Right lobe of liver (tissue), 4 donors: ENCODE results near the gene UGT1A9.

Experiments
- POLR2A ChIP-seq: fragments of 450-650 bp; IDR thresholded peaks from one replicate; pipeline ENCODE4 v1.6.1; 2017; ENCODE audit warnings: antibody characterized with exemption, mild to moderate bottlenecking
- TF ChIP-seq, protein P1 (sequence below), 4 donors: fragments of 200-600 bp in 3 of 4; fragments of 450-650 bp in 1 of 4; IDR thresholded peaks; one replicate each; pipeline versions ENCODE4 v1.5.1 to v1.8.0; 2016 to 2022; ENCODE audit warnings: antibody characterized with exemption in 4 of 4, mild to moderate bottlenecking in 2 of 4
- donor health status: DM: no; HTN: no; CAD: no.
- donor health status: DM: no; HTN: no; CAD: no.
- donor health status: DM: no; HTN: yes; CAD: no.

DNA sequence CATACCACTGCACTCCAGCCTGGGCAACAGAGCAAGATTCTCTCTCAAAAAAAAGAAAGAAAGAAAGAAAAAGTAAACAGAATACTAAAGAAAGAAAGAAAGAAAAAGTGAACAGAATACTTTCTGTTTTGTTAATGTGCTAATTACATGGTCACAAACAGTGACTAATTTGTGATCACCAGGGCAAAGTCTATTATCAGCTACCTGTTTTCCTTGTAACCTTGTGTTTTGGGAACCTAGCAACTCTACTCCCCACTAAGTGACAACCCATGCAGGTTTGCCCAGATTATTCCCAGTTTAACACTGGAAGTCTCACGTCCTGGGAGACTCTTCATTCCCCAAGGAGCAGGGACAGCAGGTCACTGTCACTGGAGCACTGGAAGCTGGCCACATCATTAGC, 16.7 kb upstream of the UGT1A9 start:
- no peak for TF ChIP-seq POLR2A
- TF ChIP-seq, protein P1, sequence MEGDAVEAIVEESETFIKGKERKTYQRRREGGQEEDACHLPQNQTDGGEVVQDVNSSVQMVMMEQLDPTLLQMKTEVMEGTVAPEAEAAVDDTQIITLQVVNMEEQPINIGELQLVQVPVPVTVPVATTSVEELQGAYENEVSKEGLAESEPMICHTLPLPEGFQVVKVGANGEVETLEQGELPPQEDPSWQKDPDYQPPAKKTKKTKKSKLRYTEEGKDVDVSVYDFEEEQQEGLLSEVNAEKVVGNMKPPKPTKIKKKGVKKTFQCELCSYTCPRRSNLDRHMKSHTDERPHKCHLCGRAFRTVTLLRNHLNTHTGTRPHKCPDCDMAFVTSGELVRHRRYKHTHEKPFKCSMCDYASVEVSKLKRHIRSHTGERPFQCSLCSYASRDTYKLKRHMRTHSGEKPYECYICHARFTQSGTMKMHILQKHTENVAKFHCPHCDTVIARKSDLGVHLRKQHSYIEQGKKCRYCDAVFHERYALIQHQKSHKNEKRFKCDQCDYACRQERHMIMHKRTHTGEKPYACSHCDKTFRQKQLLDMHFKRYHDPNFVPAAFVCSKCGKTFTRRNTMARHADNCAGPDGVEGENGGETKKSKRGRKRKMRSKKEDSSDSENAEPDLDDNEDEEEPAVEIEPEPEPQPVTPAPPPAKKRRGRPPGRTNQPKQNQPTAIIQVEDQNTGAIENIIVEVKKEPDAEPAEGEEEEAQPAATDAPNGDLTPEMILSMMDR (IDR thresholded peaks at IDR 0.05) = no peak
